Activated T-helper 2 cell treated with anti-CD3 and anti-CD28 coated beads, Interferon-gamma antibody, Interleukin-2, Interleukin-4, amounts not matched to agents 10 μg/mL and 5 μg/mL and 100 μg/mL, durations not matched to agents 14 hours and 24 hours and 36 hours (primary cell): ENCODE data around the gene GLP2R. TPM values are rescaled to one million over a fixed set of nuclear protein-coding genes. Genes with fewer than 3 reads are reported as not detected.

ENCODE experiments used
- DNase-seq: peaks from one replicate; pipeline ENCODE4 v3.0.0; 2021; ENCODE audit warnings: low spot score
- H3K27ac Mint-ChIP-seq: one replicate; pipeline ENCODE4 v1.8.0; 2021; ENCODE audit warnings: mixed read lengths
- H3K27me3 Mint-ChIP-seq: one replicate; pipeline ENCODE4 v1.8.0; 2021; ENCODE audit warnings: low read depth, mixed read lengths
- H3K36me3 Mint-ChIP-seq: one replicate; pipeline ENCODE4 v1.8.0; 2021; ENCODE audit warnings: low read depth, mixed read lengths
- H3K4me1 Mint-ChIP-seq: one replicate; pipeline ENCODE4 v1.8.0; 2021; ENCODE audit warnings: low read depth, mixed read lengths
- H3K4me3 Mint-ChIP-seq: one replicate; pipeline ENCODE4 v1.8.0; 2021; ENCODE audit warnings: low read depth, mild to moderate bottlenecking, moderate library complexity, mixed read lengths
- H3K9me3 Mint-ChIP-seq: one replicate; pipeline ENCODE4 v1.8.0; 2021; ENCODE audit warnings: mixed read lengths
- intact Hi-C: fragments of 100-400 bp; cut with micrococcal nuclease; formaldehyde crosslinking; loops from one replicate; pipeline ENCODE4 v1.15.1; 2023
- total RNA-seq: library from RNA; stranded (reverse); gene quantifications from 2 replicates; pipeline ENCODE4 v1.2.3, GENCODE V29; 2022

Gene GLP2R
- total RNA-seq, 1 donor from 2014 or later = not detected

GRCh38 chr17:9843152-9844010 is 17.7 kb downstream of the GLP2R start:
- Mint-ChIP-seq H3K27ac (no peak overlapping the region), H3K9me3 (no peaks in the 10 kb centered on the region), H3K27me3 (no peaks in the 10 kb centered on the region), H3K4me1 (no peaks in the 10 kb centered on the region), H3K4me3 (no peak overlapping the region), H3K36me3 (no peaks in the 10 kb centered on the region)
- DNase-seq = no peak
- intact Hi-C loops = no loop called here

- no peaks in the 10 kb centered on the region for H3K27me3 Mint-ChIP-seq
- no peaks in the 10 kb centered on the region for H3K36me3 Mint-ChIP-seq
- no peak for DNase-seq
- intact Hi-C loops = no loop called here
- no peak overlapping the region for H3K27ac Mint-ChIP-seq
- H3K9me3 Mint-ChIP-seq = no peaks in the 10 kb centered on the region
- no peaks in the 10 kb centered on the region for H3K4me1 Mint-ChIP-seq
- no peak overlapping the region for H3K4me3 Mint-ChIP-seq
Observed at GRCh38 chr17:9844153-9844552, 18.4 kb downstream of the GLP2R start.

- intact Hi-C loops = no loop called here
- DNase-seq = no peak
- Mint-ChIP-seq H3K4me3 (no peak overlapping the region), H3K27me3 (no peaks in the 10 kb centered on the region), H3K4me1 (no peaks in the 10 kb centered on the region), H3K27ac (no peak overlapping the region), H3K9me3 (no peaks in the 10 kb centered on the region), H3K36me3 (no peaks in the 10 kb centered on the region)
Observed at GRCh38 chr17:9845306-9845705, 19.6 kb downstream of the GLP2R start.

GRCh38 chr17:9850151-9850550 is 24.4 kb downstream of the GLP2R start:
- Mint-ChIP-seq H3K27me3 (no peaks in the 10 kb centered on the region), H3K27ac (no peak overlapping the region), H3K9me3 (no peaks in the 10 kb centered on the region), H3K36me3 (no peaks in the 10 kb centered on the region), H3K4me1 (no peaks in the 10 kb centered on the region), H3K4me3 (no peak overlapping the region)
- intact Hi-C loops = no loop called here
- DNase-seq = no peak

GRCh38 chr17:9854255-9854654 is 28.5 kb downstream of the GLP2R start:
- H3K27ac Mint-ChIP-seq = no peak overlapping the region
- H3K27me3 Mint-ChIP-seq = no peaks in the 10 kb centered on the region

GRCh38 chr17:9855036-9855435 is 29.3 kb downstream of the GLP2R start:
- Mint-ChIP-seq H3K27me3 (no peaks in the 10 kb centered on the region), H3K4me3 (no peak overlapping the region), H3K27ac (no peak overlapping the region), H3K4me1 (no peaks in the 10 kb centered on the region), H3K36me3 (no peaks in the 10 kb centered on the region), H3K9me3 (peaks cover 4% of the 10 kb centered on the region)
- intact Hi-C loops = no loop called here
- DNase-seq = no peak

More at GRCh38 chr17:9854255-9854654, 28.5 kb downstream of the GLP2R start:
- peaks cover 4% of the 10 kb centered on the region for H3K9me3 Mint-ChIP-seq
- H3K4me3 Mint-ChIP-seq = no peak overlapping the region
- DNase-seq = no peak
- no peaks in the 10 kb centered on the region for H3K4me1 Mint-ChIP-seq
- H3K36me3 Mint-ChIP-seq = no peaks in the 10 kb centered on the region
- intact Hi-C loops = no loop called here

- Mint-ChIP-seq H3K9me3 (peaks cover 4% of the 10 kb centered on the region), H3K27ac (no peak overlapping the region), H3K36me3 (no peaks in the 10 kb centered on the region), H3K4me1 (no peaks in the 10 kb centered on the region), H3K4me3 (no peak overlapping the region), H3K27me3 (no peaks in the 10 kb centered on the region)
- intact Hi-C loops = no loop called here
- DNase-seq = no peak
Observed at GRCh38 chr17:9859781-9860180, 34.1 kb downstream of the GLP2R start.

- no peaks in the 10 kb centered on the region for H3K4me1 Mint-ChIP-seq
- no peak overlapping the region for H3K4me3 Mint-ChIP-seq
- H3K27me3 Mint-ChIP-seq = no peaks in the 10 kb centered on the region
- peaks cover 11% of the 10 kb centered on the region for H3K9me3 Mint-ChIP-seq
- no peak overlapping the region for H3K27ac Mint-ChIP-seq
- DNase-seq = no peak
- intact Hi-C loops = no loop called here
- H3K36me3 Mint-ChIP-seq = no peaks in the 10 kb centered on the region
Observed at GRCh38 chr17:9860851-9861250, 35.1 kb downstream of the GLP2R start.

- H3K27me3 Mint-ChIP-seq = no peaks in the 10 kb centered on the region
- intact Hi-C loops = no loop called here
- H3K36me3 Mint-ChIP-seq = no peaks in the 10 kb centered on the region
- H3K27ac Mint-ChIP-seq = no peak overlapping the region
- H3K9me3 Mint-ChIP-seq = peaks cover 11% of the 10 kb centered on the region
- H3K4me3 Mint-ChIP-seq = no peak overlapping the region
- DNase-seq = no peak
- no peaks in the 10 kb centered on the region for H3K4me1 Mint-ChIP-seq
Observed at GRCh38 chr17:9862220-9862619, 36.5 kb downstream of the GLP2R start.

- intact Hi-C loops = no loop called here
- Mint-ChIP-seq H3K9me3 (peaks cover 11% of the 10 kb centered on the region), H3K36me3 (no peaks in the 10 kb centered on the region)
Observed at GRCh38 chr17:9862949-9863348, 37.2 kb downstream of the GLP2R start.

GRCh38 chr17:9865586-9865985 is 39.9 kb downstream of the GLP2R start:
- Mint-ChIP-seq H3K36me3 (no peaks in the 10 kb centered on the region), H3K27me3 (no peaks in the 10 kb centered on the region), H3K9me3 (peaks cover 7% of the 10 kb centered on the region), H3K4me3 (no peak overlapping the region), H3K27ac (no peak overlapping the region), H3K4me1 (no peaks in the 10 kb centered on the region)
- no peak for DNase-seq
- intact Hi-C loops = no loop called here

More at GRCh38 chr17:9862949-9863348, 37.2 kb downstream of the GLP2R start:
- Mint-ChIP-seq H3K4me1 (no peaks in the 10 kb centered on the region), H3K4me3 (no peak overlapping the region), H3K27me3 (no peaks in the 10 kb centered on the region), H3K27ac (no peak overlapping the region)
- no peak for DNase-seq

GRCh38 chr17:9868552-9868951 is 42.8 kb downstream of the GLP2R start:
- Mint-ChIP-seq H3K36me3 (no peaks in the 10 kb centered on the region), H3K4me1 (no peaks in the 10 kb centered on the region), H3K27ac (no peak overlapping the region), H3K4me3 (no peak overlapping the region), H3K9me3 (peaks cover 7% of the 10 kb centered on the region), H3K27me3 (no peaks in the 10 kb centered on the region)
- intact Hi-C loops = no loop called here
- no peak for DNase-seq

- no peaks in the 10 kb centered on the region for H3K36me3 Mint-ChIP-seq
- intact Hi-C loops = no loop called here
- H3K4me3 Mint-ChIP-seq = no peak overlapping the region
- no peak overlapping the region for H3K27ac Mint-ChIP-seq
- no peaks in the 10 kb centered on the region for H3K9me3 Mint-ChIP-seq
- H3K27me3 Mint-ChIP-seq = no peaks in the 10 kb centered on the region
- no peak for DNase-seq
- no peaks in the 10 kb centered on the region for H3K4me1 Mint-ChIP-seq
Observed at GRCh38 chr17:9872852-9873251, 47.1 kb downstream of the GLP2R start.
